Measurements from ENCODE around the gene SPTSSB.

The SPTSSB gene

GRCh38 chr3:161310649-161311423, 60.5 kb downstream of the SPTSSB start:
- H3K36me3 ChIP-seq (ENCODE audit: insufficient read depth, low read length): no peaks in the 10 kb centered on the region
- H3K9me3 ChIP-seq (ENCODE audit: control insufficient read depth, insufficient read depth, low read length): no peaks in the 10 kb centered on the region
- H3K4me1 ChIP-seq (ENCODE audit: insufficient read depth, low read length): peaks cover 10% of the 10 kb centered on the region
- H3K9ac ChIP-seq (ENCODE audit: low read depth, low read length): no peak overlapping the region

- no peaks in the 10 kb centered on the region for H3K9me3 ChIP-seq (ENCODE audit: control insufficient read depth, insufficient read depth, low read length)
Measured at GRCh38 chr3:161305095-161305991, 66.0 kb downstream of the SPTSSB start.

GRCh38 chr3:161296814-161297213, 74.5 kb downstream of the SPTSSB start:
- Histone ChIP-seq H3K9ac (ENCODE audit: low read depth, low read length) (no peak overlapping the region), H3K4me1 (ENCODE audit: insufficient read depth, low read length) (no peaks in the 10 kb centered on the region), H3K9me3 (ENCODE audit: control insufficient read depth, insufficient read depth, low read length) (peaks cover 12% of the 10 kb centered on the region), H3K36me3 (ENCODE audit: insufficient read depth, low read length) (no peaks in the 10 kb centered on the region)

More at GRCh38 chr3:161305095-161305991, 66.0 kb downstream of the SPTSSB start:
- 0 out of 2 replicates have a peak, but pooled peaks cover 1% of the 10 kb centered on the region for H3K4me1 ChIP-seq (ENCODE audit: insufficient read depth, low read length)
- H3K36me3 ChIP-seq (ENCODE audit: insufficient read depth, low read length): no peaks in the 10 kb centered on the region
- no peak overlapping the region for H3K9ac ChIP-seq (ENCODE audit: low read depth, low read length)

GRCh38 chr3:161295325-161295724, 76.0 kb downstream of the SPTSSB start:
- peaks cover 12% of the 10 kb centered on the region for H3K9me3 ChIP-seq (ENCODE audit: control insufficient read depth, insufficient read depth, low read length)
- H3K4me1 ChIP-seq (ENCODE audit: insufficient read depth, low read length): no peaks in the 10 kb centered on the region
- no peak overlapping the region for H3K9ac ChIP-seq (ENCODE audit: low read depth, low read length)
- H3K36me3 ChIP-seq (ENCODE audit: insufficient read depth, low read length): no peaks in the 10 kb centered on the region

Measured in ES-I3 (cell line).